Measurements from ENCODE around the gene TRIM62. TPM values are rescaled to one million over a fixed set of nuclear protein-coding genes. Genes with fewer than 3 reads are reported as not detected.
"Not testable (repeated sequence)": the region's sequence is repeated elsewhere in the genome, so short reads cannot be mapped to it uniquely, and the experiment has no call there.

Gene TRIM62
- total RNA-seq, 1 donor, result 3.9 TPM

DNA sequence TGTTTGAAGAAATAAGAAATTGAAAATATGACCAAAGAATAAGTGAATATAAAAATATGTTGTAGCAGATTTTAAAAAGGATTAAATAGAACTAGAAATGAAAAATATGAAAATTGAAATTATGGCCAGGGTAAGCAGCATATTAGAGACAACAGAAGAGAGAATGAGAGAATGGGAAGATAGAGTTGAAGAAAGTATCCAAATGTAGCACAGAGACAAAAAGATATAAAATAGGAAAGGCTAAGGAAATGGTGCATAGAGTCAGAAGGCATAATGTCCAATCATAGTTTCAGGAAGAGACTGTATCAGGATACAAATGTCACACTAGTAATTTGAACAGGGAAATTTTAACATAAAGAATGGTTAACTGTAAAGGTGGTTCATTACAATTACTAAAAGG lies 71.4 kb downstream of the TRIM62 start:
- TF ChIP-seq, protein P1, sequence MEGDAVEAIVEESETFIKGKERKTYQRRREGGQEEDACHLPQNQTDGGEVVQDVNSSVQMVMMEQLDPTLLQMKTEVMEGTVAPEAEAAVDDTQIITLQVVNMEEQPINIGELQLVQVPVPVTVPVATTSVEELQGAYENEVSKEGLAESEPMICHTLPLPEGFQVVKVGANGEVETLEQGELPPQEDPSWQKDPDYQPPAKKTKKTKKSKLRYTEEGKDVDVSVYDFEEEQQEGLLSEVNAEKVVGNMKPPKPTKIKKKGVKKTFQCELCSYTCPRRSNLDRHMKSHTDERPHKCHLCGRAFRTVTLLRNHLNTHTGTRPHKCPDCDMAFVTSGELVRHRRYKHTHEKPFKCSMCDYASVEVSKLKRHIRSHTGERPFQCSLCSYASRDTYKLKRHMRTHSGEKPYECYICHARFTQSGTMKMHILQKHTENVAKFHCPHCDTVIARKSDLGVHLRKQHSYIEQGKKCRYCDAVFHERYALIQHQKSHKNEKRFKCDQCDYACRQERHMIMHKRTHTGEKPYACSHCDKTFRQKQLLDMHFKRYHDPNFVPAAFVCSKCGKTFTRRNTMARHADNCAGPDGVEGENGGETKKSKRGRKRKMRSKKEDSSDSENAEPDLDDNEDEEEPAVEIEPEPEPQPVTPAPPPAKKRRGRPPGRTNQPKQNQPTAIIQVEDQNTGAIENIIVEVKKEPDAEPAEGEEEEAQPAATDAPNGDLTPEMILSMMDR (IDR thresholded peaks at IDR 0.05; ENCODE audit: insufficient read depth, low read depth, low read length), result no peak
- H3K4me3 ChIP-seq (ENCODE audit: low read depth, low read length), result no peak overlapping the region
- DNase-seq (ENCODE audit: low read depth), result no peak

DNA sequence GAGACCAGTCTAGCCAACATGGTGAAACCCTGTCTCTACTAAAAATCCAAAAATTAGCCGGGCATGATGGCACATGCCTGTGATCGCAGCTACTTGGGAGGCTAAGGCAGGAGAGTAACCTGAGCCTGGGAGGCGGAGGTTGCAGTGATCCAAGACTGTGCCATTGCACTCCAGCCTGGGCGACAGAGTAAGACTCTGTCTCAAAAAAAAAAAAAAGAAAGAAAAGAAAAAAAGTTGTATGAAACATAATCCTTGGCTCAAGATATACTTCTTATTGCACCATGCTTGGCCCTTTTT lies 81.8 kb downstream of the TRIM62 start:
- not testable (repeated sequence) for DNase-seq (ENCODE audit: low read depth); H3K4me3 ChIP-seq (ENCODE audit: low read depth, low read length)

DNA sequence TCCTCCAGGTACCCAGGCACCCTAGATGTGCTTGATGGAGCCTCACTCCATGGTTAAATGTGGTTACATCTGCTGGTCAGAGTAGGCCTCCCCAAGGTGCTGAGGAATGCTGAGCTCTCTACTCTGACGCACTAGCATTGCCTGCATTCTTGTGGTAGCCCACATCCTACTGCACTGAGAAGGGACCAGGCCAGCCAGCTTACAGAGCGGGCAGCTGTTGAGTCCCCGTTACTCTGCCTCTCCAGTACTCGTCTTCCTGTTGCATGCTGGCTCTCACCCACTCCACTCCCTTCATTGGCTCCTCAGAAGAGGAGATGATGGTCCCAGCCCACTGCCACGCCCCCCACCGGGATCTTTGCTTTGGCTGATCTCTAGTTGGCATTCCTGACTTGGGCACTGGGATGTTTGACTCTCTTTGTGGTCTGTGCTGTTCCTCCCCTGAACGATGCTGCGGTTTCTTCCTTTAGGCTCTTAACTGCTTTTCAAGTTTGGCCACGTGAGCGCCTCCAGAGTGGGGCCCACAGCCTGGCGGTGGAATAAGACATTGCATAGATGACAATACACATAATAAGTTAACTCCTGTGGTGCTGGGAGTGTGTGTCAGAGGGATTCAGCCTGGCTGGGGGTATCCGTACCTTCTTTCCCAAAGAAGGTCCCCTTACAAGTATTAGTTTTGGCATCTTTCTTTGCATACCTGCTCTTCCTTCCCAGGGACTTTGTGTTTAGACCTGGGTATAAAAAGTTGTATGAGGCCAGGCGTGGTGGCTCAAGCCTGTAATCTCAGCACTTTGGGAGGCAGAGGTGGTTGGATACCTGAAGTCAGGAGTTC lies 82.3 kb downstream of the TRIM62 start:
- no peak overlapping the region for H3K4me3 ChIP-seq (ENCODE audit: low read depth, low read length)
- TF ChIP-seq, protein P1 (IDR thresholded peaks at IDR 0.05; ENCODE audit: insufficient read depth, low read depth, low read length), result peak; percentile 72
- peak; percentile 100 for DNase-seq (ENCODE audit: low read depth)

DNA sequence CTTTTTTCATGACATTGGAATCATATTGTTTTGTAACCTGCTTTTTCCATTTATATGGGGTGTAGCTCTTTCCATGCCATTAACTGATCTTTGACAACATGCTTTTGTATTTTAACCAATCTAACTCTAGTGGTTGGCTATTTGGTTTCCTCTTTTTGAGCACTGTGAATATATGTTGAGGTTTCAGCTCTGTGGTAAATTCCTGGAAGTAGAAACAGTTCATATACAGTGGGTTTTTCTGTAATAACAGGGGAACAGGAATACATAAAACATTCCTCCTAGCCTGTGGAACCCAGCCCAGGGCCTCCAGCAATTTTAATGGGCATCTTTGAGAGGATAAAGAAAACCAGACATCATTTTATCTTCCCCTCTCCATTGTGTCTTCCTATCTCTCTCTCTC lies 83.5 kb downstream of the TRIM62 start:
- DNase-seq (ENCODE audit: low read depth), result peak; percentile 90
- TF ChIP-seq, protein P1 (IDR thresholded peaks at IDR 0.05; ENCODE audit: insufficient read depth, low read depth, low read length), result no peak
- no peak overlapping the region for H3K4me3 ChIP-seq (ENCODE audit: low read depth, low read length)

DNA sequence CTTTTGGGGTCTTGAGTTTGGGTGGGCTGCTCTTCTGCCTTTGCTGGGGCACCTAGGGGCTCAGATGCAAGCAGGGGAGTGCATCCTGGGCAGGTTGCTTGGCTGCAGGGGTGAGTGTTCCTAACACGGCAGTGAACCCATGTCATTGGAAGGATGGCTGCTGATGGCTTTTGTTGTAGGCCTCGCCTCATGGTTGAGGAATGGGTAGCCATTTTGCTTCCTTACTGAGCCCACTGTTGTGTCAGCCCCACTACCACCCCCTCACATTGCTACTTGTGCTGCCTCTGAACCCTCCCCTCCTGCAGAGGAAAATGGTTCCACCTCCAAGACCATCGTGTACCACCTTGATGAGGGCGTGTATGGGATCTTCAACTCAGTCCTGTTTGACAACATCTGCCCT lies 84.1 kb downstream of the TRIM62 start:
- H3K4me3 ChIP-seq (ENCODE audit: low read depth, low read length), result no peak overlapping the region
- TF ChIP-seq, protein P1 (IDR thresholded peaks at IDR 0.05; ENCODE audit: insufficient read depth, low read depth, low read length), result no peak
- DNase-seq (ENCODE audit: low read depth), result no peak

DNA sequence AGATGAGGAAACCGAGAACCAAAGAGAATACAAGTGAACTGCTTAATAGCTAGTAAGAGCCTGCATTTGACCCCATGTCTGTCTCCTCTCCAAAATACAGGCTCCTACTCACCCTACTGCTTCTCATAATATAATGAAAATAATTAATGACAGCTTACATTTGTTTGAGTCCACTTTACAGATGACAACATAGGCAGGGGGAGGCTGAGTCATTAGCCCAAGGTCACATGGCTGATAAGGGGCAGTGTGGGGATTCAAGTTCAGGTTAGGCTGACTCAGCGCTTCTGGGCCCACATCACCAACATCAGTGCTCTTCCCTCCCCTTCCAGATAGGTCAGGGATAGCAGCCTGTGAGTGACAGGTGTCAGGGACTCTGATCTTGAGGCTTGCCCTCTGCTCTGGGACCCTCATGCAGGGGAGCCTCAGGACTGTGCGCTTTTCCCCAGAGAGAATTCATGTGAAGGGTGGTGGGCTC lies 84.7 kb downstream of the TRIM62 start:
- peak; percentile 46 for DNase-seq (ENCODE audit: low read depth)
- TF ChIP-seq, protein P1 (IDR thresholded peaks at IDR 0.05; ENCODE audit: insufficient read depth, low read depth, low read length), result no peak
- no peak overlapping the region for H3K4me3 ChIP-seq (ENCODE audit: low read depth, low read length)

DNA sequence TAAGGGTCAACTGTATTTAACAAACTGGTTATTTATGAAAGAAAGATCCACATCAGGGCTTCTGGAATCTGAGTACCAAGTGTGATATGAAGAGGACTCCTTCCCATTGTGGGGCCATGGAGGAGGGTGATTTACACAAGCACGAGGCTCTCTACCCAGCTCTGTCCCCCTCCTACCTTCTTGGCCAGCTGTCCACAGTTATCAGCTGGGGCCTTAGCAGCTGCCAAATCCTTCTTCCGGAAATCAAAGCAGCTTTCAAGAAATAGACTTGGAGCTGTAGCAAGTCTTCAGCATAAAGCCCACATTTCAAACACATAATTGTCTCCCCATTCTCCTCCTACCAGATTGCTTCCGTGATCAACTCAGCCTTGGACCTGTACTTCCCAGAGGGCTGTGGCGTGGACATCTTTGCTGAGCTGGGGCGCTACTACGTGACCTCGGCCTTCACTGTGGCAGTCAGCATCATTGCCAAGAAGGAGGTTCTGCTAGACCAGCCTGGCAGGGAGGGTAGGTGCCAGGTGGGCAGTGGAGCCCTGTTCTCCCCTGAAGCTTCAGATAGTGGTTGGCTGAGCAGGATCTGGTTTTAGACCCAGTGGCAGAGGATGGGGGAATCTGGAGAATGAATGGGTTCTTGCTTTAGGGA lies 85.4 kb downstream of the TRIM62 start:
- no peak overlapping the region for H3K4me3 ChIP-seq (ENCODE audit: low read depth, low read length)
- DNase-seq (ENCODE audit: low read depth), result peak; percentile 54
- TF ChIP-seq, protein P1 (IDR thresholded peaks at IDR 0.05; ENCODE audit: insufficient read depth, low read depth, low read length), result no peak

All from fibroblast of villous mesenchyme (primary cell).